Kidney epithelial cell (primary cell): ENCODE results near the gene ACBD3. TPM values are rescaled to one million over a fixed set of nuclear protein-coding genes. Genes with fewer than 3 reads are reported as not detected.

ENCODE experiments used
- DNase-seq: peaks from one replicate; pipeline ENCODE4 v3.0.0-alpha.2; 2010; ENCODE audit warnings: low read depth
- H3K27me3 ChIP-seq: 2 replicates; pipeline ENCODE4 v1.6.0; 2011; ENCODE audit warnings: low read length; ENCODE audit not compliant: control insufficient read depth, insufficient read depth
- H3K36me3 ChIP-seq: 2 replicates; pipeline ENCODE4 v1.5.1; 2011; ENCODE audit warnings: low read length; ENCODE audit not compliant: control insufficient read depth, insufficient read depth
- H3K4me3 ChIP-seq: 2 replicates; pipeline ENCODE4 v1.5.1; 2011; ENCODE audit warnings: low read depth, mild to moderate bottlenecking, control low read depth, low read length
- total RNA-seq: library from RNA; depleted of rRNA; stranded (reverse); fragments of >200 nt; gene quantifications from 2 replicates; pipeline ENCODE4 v1.2.3, GENCODE V29; 2015
- TF ChIP-seq, protein P1 (sequence below): IDR thresholded peaks from 2 replicates; pipeline ENCODE4 v1.5.1; 2011; ENCODE audit warnings: mild to moderate bottlenecking, moderate library complexity, low read length, control low read depth, inconsistent platforms; ENCODE audit not compliant: insufficient read depth, poor library complexity, severe bottlenecking

The ACBD3 gene
- total RNA-seq, 1 donor from 2014 or later = 46.3 TPM

DNA sequence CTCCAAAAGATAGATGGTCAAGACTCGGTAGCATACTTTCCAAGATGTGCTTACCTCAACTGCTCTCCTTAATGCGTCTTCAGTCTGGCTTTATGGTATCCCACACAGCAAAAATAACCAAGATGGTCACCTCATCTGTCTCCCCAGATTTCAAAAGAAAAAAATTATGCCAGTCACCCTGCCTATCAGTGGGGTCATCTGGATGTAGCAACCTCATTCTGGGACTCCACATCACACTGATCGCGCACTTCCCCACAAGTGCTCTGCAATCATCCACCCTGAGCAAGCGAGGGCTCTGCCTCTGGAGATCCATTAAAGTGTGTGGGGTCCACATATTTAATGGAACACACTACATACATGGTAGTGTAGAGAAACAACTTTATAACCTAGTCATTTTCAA is 42.5 kb downstream of the ACBD3 start:
- TF ChIP-seq, protein P1, sequence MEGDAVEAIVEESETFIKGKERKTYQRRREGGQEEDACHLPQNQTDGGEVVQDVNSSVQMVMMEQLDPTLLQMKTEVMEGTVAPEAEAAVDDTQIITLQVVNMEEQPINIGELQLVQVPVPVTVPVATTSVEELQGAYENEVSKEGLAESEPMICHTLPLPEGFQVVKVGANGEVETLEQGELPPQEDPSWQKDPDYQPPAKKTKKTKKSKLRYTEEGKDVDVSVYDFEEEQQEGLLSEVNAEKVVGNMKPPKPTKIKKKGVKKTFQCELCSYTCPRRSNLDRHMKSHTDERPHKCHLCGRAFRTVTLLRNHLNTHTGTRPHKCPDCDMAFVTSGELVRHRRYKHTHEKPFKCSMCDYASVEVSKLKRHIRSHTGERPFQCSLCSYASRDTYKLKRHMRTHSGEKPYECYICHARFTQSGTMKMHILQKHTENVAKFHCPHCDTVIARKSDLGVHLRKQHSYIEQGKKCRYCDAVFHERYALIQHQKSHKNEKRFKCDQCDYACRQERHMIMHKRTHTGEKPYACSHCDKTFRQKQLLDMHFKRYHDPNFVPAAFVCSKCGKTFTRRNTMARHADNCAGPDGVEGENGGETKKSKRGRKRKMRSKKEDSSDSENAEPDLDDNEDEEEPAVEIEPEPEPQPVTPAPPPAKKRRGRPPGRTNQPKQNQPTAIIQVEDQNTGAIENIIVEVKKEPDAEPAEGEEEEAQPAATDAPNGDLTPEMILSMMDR = no peak
- DNase-seq = no peak
- Histone ChIP-seq H3K4me3 (no peak overlapping the region), H3K36me3 (no peaks in the 10 kb centered on the region), H3K27me3 (no peaks in the 10 kb centered on the region)

DNA sequence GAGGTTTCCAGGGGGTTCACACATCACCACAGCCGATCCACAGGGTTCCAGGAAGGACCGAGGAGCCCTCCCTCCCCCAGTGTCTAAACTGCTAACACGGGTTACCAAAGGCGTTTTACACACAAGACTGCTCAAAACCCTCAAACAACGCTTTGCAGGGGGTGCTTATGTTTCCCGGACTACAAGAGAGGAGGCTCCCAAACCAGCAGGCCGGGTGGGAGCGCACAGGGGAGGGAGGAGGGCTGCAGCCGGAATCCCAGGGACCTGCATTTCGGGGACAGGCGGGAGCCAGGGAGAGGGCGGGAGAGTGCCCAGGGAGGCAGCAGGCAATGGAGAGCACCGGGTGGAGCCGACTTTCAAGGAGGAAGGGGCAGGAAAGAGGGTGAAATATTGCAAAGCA is 50.8 kb downstream of the ACBD3 start:
- no peak for DNase-seq
- TF ChIP-seq, protein P1 = no peak
- Histone ChIP-seq H3K4me3 (no peak overlapping the region), H3K36me3 (no peaks in the 10 kb centered on the region), H3K27me3 (no peaks in the 10 kb centered on the region)

DNA sequence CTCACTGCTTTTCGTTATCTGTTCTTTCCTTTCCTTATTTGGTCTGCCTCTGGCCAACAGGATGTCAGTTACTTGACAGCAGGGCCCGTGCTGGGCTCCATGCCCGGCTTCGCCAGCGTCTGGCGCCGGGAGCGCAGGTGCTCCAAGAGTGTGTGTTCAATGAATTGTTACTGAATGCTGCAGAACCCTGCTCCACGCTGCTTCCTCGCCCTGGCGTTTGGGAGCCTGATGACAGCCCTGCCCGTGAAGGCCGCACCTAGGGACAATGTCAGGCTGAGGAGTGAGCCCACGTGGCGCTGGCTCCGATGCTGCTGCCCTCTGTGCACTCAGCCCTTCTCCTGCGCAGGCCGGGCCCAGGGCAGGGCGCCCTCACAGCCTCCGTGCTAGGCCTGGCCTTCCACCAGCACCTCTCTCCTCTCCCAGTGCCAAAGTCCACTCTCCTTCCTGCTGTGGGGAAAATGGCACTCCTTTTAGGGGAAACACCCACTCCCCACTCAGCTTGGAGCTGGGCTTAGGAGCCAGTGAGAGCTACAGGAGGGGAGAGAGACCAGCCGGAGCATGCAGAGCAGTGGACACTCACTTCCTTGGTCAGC is 51.4 kb downstream of the ACBD3 start:
- TF ChIP-seq, protein P1 = no peak
- Histone ChIP-seq H3K27me3 (no peaks in the 10 kb centered on the region), H3K36me3 (no peaks in the 10 kb centered on the region), H3K4me3 (no peak overlapping the region)
- DNase-seq = no peak

DNA sequence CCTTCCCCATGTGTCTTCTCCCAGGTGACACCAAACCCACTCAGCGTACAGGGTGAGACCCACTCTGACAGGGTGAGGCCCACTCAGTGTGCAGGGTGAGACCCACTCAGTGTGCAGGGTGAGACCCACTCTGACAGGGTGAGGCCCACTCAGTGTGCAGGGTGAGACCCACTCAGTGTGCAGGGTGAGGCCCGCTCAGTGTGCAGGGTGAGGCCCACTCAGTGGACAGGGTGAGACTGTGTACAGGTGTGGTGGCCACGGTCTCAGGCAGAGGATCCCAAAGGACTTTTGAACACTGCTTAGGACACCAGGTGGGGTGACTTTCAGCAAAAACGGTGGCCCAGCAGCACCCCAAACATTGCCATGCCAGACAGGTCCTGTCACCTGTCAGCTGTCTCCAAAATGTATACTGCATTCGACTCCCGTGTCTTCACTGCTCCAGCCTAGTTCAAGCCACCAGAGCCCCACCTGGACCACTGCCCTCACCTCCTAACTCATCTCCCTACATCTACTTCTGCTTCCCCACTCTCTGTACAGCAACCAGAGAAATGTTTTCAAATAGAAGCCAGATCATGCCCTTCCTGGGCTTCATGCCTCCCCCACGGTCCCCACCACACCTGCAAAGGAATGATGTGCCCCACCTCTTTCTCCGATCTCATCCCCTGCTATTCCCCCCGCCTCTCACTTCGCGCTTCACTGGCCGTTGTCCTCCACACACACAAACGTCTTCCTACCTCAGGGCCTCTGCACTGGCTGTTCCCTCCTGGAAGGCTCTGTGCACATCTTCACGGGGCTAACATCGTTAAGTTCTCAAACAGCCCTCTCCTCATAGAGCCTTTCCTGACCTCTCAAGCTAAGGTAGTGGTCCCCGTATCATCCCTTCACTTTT is 52.1 kb downstream of the ACBD3 start:
- no peak for DNase-seq
- H3K27me3 ChIP-seq = no peaks in the 10 kb centered on the region
- no peak overlapping the region for H3K4me3 ChIP-seq
- no peaks in the 10 kb centered on the region for H3K36me3 ChIP-seq
- TF ChIP-seq, protein P1 = no peak

DNA sequence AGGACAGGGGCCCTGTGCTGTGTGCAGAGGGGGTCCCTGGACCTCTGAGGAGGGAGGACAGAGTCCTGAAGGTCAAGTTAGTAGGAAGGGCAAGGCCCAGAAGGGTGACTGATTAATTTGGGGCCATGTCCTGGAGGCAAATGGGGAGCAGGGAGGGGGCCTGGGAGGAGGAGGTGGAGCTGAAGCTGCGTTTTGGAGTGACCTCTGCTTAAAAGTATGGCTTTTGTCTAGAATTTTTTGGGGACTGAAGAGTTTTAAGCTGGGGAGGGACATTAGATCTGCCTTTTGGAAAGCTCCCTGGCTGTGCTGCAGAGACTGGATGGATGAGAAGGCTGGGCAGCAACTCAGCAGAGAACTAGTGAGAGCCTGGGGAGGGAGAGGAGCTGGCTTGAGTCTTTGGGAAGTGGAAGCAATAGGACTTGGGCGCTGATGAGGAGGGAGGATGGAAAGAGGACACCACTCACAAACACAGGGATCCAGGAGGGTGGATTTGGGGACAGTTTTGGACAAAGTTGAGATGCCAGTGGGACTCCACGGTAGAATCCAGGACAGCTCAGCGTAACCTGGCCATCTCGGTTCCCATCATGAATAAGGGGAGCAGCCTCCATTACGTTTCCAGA is 52.9 kb downstream of the ACBD3 start:
- TF ChIP-seq, protein P1 = no peak
- H3K36me3 ChIP-seq = no peaks in the 10 kb centered on the region
- no peaks in the 10 kb centered on the region for H3K27me3 ChIP-seq
- DNase-seq = no peak
- H3K4me3 ChIP-seq = no peak overlapping the region
